NCI-H446 treated with DMSO at 0.1 percent for 48 hours (cell line): Measurements from ENCODE around the gene ZFAND3.
"Not testable (repeated sequence)": the region's sequence is repeated elsewhere in the genome, so short reads cannot be mapped to it uniquely, and the experiment has no call there.

Source experiments
- DNase-seq: peaks from one replicate; lab custom pipeline; 2025; lab: John Stamatoyannopoulos, UW

The ZFAND3 gene

GRCh38 chr6:37865504-37865903 lies 46.0 kb downstream of the ZFAND3 start:
- DNase-seq: no peak

GRCh38 chr6:37866590-37867507 lies 47.3 kb downstream of the ZFAND3 start:
- no peak for DNase-seq

DNA sequence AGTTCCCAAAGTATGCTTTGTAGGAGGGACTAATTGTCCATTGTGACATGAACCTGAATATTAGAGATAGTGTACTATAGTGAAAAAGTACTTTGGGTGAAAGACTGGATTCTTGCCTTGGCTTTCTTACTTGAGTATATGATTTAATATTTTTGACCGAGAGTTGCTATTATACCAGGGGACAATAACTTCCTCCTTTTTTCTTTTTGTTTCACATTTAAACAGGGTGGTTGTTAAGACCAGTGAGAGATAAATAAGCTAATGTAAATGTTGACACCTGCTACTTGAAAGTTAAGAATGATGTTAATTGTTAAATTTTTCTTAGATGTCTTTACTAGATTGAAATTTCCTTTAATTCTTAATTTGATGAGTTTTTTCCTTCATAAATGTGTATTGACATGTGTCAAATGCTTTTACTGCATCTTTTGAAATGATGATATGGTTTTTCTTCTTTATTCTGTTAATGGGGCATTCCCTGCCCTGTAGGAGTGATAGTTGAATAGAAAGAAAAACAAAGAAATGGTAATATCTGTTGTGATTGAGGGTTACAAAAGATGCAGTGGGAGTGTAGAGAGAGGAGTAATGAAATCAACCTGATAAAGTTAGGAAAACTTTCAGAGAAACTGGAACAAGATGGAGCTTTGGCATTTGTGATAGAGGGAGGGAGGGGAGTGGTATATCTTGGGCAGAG lies 48.4 kb downstream of the ZFAND3 start:
- DNase-seq: no peak

- no peak for DNase-seq
These were observed 48.9 kb downstream of the ZFAND3 start for GRCh38 chr6:37868447-37868825.

- DNase-seq: no peak
These were observed 52.3 kb downstream of the ZFAND3 start for GRCh38 chr6:37871616-37872372.

DNA sequence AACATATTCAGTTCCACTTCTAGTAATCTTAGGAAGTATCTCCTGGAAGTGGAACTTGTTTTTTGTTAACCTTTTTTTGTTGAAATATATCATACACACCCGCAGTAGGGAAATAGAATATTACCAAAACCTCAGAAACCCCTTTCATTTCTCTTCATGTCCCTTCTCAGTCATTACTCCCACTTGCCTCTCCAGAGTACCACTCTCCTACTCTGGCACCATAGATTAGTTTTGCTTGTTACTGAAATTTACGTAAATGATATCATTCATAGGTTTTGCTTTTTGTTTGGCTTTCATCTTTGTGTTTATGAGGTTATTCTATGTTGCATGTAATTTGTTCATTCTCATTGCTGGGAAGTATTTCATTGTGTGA lies 52.8 kb downstream of the ZFAND3 start:
- DNase-seq: no peak

DNA sequence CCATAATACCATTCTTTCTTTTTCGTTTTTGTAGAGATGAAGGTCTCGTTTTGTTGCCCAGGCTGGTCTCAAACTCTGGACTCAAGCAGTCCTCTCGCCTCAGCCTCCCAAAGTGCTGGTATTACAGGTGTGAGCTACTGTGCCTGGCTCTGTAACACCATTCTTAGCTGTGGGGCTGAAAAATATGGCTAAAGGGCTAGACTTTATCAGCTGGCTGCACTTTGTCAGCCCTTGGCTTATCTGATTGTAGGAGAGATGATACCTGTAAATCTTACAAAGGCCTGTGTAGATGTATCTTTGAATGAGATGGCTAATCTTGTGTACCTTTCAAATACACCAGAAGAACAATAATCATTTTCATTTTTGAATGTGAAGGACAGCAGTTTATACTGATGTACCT lies 55.2 kb downstream of the ZFAND3 start:
- no peak for DNase-seq

DNA sequence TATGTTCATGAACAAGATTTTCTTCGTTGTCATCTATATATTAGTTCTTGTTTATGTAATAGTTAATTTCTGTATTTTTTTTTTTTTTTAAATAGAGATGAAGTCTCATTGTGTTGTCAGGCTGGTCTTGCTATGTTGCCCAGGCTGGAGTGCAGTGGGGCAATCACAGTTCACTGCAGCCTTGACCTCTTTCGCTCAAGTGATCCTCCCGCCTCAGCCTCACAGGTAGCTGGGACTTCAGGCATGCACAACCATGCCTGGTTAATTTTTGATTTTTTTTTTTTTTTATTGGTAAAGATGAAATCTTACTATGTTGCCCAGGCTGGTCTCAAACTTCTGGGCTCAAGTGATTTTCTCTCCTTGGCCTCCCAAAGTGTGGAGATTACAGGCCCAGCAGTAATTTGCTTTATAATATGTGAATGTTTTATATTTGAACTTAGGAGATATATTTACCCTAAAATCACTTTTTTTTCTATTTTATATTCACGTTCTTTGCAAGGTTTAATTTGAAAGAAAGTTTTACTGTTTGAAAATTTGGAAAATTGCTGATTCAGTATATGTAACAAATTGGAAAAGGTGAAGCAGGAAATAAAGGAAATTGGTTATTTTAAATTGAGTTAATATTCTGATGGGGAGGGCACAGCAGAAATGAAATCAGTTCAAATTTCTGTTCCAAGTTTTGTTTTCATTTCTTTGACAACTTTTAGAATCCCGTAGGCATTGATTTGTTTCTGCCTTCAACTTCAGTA lies 56.2 kb downstream of the ZFAND3 start:
- DNase-seq: no peak

- DNase-seq: no peak
These were observed 57.3 kb downstream of the ZFAND3 start for GRCh38 chr6:37876843-37877242.

DNA sequence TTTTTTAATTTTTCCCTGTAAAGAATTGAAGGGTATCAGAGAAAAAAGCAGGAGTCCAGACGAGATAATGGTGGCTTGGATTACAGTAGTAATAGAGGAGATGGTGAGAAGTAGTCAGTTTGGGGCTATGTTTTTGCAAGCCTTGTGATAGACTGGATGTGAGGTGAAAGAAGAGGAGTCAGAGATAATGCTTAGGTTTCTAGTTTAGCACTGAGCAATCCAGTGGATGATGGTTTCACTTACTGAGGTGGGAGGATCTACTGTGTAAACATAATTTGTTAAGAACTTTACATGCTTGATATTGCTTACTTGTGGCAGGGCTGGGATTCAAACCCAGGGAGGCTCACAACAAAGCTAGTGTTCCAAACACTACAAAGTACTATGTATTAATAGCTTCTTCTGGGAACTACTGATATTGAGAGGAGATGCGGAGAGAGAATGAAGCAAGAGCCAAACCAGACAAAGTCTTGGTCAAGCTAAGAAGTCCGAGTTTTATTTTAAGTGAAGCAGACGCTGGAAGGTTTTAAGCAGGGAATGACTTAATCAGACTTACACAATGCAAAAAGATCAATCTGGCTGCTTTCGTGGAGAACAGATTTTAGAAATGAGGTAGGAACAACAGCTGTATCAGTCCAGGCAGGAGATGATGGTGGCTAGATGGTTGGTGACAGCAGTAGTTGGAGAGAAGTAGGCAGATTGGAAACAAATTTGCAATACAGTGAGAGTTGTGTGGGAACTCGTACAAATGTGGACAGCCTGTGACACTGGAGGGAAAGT lies 58.0 kb downstream of the ZFAND3 start:
- no peak for DNase-seq

GRCh38 chr6:37878150-37878710 lies 58.7 kb downstream of the ZFAND3 start:
- no peak for DNase-seq

- DNase-seq: not testable (repeated sequence)
These were observed 61.1 kb downstream of the ZFAND3 start for GRCh38 chr6:37880602-37881001.

- no peak for DNase-seq
These were observed 62.8 kb downstream of the ZFAND3 start for GRCh38 chr6:37882292-37882691.

GRCh38 chr6:37882724-37883413 lies 63.3 kb downstream of the ZFAND3 start:
- no peak for DNase-seq

GRCh38 chr6:37884548-37884947 lies 65.0 kb downstream of the ZFAND3 start:
- no peak for DNase-seq

GRCh38 chr6:37889051-37889450 lies 69.5 kb downstream of the ZFAND3 start:
- DNase-seq: no peak

DNA sequence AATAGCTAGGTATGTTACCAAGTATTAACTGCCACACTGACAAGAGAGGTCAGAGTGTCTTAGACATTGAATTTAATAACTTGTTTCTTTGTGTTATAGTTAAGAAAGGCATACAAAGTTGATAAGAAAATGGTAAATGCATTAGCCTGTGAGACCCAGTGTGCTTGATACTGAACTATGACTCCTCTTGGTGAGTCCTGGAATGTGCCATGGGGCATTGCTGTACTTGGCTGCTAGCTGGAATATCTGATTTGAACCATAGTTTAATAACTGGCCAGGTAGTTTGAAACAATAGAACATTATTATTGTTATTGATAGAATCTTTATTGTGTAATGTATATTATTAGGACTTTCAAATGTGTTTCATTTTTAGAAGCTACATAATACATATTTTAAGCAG lies 70.0 kb downstream of the ZFAND3 start:
- no peak for DNase-seq

- no peak for DNase-seq
These were observed 71.5 kb downstream of the ZFAND3 start for GRCh38 chr6:37891072-37891471.

DNA sequence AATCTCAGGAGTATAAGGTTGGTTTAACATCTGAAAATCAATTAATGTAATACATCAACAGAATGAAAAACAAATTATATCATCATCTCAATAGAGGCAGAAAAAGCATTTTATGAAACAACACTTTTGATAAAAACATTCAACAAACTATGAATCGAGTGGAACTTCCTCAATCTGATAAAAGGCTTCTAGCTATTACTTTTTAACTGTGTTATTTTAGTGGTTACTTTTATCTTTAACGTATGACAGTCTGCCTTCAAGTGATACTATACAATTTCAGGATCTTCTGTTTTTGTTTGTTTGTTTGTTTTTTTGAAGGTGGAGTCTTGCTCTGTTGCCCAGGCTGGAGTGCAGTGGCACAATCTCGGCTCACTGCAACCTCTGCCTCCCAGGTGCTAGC lies 73.7 kb downstream of the ZFAND3 start:
- no peak for DNase-seq

DNA sequence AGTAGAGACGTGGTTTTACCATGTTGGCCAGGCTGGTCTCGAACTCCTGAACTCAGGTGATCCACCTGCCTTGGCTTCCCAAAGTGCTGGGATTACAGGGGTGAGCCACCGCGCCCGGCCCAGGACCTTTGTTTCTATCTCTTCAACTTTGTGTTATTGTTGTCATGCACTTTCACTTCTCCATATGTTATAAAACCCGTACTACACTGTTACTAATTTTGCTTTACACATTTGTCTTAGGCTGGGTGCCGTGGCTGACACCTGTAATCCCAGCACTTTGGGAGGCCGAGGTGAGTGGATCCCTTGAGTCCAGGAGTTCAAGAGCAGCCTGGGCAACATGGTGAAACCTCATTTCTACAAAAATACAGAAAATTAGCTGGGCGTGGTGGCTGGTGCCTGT lies 74.2 kb downstream of the ZFAND3 start:
- not testable (repeated sequence) for DNase-seq
